ENCODE measurements around the gene PPARA.

DNA sequence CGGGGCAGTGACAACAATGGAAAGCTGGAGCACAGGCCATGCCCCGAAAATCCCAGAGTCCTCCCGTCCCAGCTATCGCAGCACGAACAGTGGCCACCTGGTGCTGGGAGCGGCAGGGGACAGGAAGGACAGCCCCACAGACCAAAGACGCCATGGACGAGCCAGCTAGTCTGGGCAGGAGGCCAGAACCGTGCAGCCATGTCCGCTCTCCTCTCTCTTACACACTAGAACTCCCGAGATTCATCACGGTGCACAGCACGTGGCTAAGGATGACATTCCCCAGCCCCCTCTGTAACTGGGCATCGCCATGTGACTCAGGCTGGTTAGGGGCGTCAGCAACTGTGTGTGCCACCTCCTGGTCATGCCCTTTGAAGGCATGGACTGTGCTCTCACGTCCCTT lies 95.2 kb downstream of the PPARA start:
- TF ChIP-seq, protein P1, sequence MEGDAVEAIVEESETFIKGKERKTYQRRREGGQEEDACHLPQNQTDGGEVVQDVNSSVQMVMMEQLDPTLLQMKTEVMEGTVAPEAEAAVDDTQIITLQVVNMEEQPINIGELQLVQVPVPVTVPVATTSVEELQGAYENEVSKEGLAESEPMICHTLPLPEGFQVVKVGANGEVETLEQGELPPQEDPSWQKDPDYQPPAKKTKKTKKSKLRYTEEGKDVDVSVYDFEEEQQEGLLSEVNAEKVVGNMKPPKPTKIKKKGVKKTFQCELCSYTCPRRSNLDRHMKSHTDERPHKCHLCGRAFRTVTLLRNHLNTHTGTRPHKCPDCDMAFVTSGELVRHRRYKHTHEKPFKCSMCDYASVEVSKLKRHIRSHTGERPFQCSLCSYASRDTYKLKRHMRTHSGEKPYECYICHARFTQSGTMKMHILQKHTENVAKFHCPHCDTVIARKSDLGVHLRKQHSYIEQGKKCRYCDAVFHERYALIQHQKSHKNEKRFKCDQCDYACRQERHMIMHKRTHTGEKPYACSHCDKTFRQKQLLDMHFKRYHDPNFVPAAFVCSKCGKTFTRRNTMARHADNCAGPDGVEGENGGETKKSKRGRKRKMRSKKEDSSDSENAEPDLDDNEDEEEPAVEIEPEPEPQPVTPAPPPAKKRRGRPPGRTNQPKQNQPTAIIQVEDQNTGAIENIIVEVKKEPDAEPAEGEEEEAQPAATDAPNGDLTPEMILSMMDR (conservative IDR thresholded peaks at IDR 0.05 in 1 of 2, IDR thresholded peaks at IDR 0.05 in 1 of 2; ENCODE audit: low read depth in 1 of 2, low read length in 2 of 2) = no peak
- TF ChIP-seq EZH2 (IDR thresholded peaks at IDR 0.05; ENCODE audit: low read length, missing control alignments) = no peak

All from fibroblast of lung (primary cell).